DMS 273 treated with DMSO at 0.1 percent for 48 hours (cell line): ENCODE data around the gene EPHB4.
"Not testable (repeated sequence)": the region's sequence is repeated elsewhere in the genome, so short reads cannot be mapped to it uniquely, and the experiment has no call there.

Experiments used
- DNase-seq: peaks from one replicate; lab custom pipeline; 2025; lab: John Stamatoyannopoulos, UW

The EPHB4 gene

DNA sequence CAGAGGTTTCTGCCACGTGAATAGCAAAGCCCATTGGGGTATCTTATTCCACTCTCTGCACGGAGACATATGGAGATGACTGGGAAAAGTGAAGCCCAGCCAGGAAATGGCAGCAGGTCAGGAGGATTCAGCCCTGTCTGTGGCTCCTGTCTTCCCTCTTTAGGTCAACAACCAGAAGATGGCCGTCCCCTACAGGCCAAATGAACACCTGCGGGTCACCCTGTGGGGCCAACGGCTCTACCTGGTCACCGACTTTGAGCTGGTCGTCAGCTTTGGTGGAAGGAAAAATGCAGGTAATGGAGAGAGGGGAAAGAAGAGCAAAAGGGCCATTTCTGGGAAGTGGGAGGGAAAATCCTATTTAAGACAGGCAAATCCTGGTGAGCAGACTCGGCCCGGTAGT lies 38.3 kb downstream of the EPHB4 start:
- no peak for DNase-seq

- no peak for DNase-seq
Observed at GRCh38 chr7:100786323-100786722, 41.0 kb downstream of the EPHB4 start.

GRCh38 chr7:100785878-100786277 lies 41.4 kb downstream of the EPHB4 start:
- DNase-seq: no peak

- DNase-seq: no peak
Observed at GRCh38 chr7:100783804-100784203, 43.5 kb downstream of the EPHB4 start.

DNA sequence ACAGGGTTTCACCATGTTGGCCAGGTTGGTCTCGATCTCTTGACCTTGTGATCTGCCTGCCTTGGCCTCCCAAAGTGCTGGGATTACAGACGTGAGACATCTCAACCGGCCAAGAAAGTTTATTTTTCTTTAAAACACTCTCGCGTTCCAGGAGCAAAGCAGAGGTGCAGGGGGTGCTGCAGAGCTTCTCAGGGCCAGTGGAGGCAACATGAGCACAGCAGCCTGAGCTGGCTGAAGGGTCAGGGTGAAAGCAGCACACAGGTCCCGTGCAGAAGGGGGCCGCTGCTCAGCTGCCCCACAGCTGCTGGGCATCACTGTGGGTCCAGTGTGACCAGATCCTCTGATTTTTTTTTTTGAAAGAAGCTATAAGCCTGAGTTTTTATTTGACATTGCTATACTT lies 46.1 kb downstream of the EPHB4 start:
- DNase-seq: no peak

DNA sequence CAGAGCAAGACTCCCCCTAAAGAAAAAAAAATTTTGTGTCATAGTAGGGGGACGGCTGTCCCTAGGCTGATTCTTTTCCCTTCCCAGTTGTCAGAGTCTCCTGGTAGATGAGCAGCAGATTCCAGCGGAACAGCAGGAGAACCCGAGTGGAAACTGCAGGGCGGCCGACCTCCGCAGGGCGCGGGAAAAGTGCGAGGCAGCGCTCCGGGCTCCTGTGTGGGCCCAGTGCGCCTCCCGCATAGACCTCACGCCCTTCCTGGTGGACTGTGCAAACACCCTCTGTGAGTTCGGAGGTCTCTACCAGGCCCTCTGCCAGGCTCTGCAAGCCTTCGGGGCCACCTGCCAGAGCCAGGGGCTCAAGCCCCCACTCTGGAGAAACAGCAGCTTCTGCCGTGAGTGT lies 48.0 kb downstream of the EPHB4 start:
- no peak for DNase-seq

DNA sequence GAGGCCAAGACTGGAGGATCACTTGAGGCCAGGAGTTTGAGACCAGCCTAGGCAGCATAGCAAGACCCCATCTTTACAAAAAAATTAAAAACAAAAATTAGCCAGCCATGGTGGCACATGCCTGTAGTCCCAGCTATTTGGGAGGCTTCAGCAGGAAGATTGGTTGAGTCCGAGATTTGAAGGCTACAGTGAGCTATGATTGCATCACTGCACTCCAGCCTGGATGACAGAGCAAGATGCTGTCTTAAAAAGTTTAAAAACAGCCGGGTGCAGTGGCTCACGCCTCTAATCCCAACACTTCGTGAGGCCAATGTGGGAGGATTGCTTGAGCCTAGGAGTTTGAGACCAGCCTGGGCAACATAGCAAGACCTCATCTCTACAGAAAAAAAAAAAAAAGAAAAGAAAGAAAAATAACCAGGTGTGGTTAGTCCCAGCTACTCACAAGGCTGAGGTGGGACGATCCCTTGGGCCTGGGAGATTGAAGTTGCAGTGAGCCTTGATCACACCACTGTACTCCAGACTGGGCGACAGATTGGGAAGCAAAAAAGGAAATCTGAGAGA lies 49.2 kb downstream of the EPHB4 start:
- DNase-seq: no peak

GRCh38 chr7:100773491-100773890 lies 53.8 kb downstream of the EPHB4 start:
- DNase-seq: no peak

- no peak for DNase-seq
Observed at GRCh38 chr7:100768784-100769183, 58.5 kb downstream of the EPHB4 start.

- no peak for DNase-seq
Observed at GRCh38 chr7:100765250-100765649, 62.1 kb downstream of the EPHB4 start.

GRCh38 chr7:100764841-100765240 lies 62.5 kb downstream of the EPHB4 start:
- DNase-seq: no peak

GRCh38 chr7:100763556-100764140 lies 63.7 kb downstream of the EPHB4 start:
- no peak for DNase-seq

- DNase-seq: not testable (repeated sequence)
Observed at GRCh38 chr7:100762841-100763240, 64.5 kb downstream of the EPHB4 start.

GRCh38 chr7:100759357-100760171 lies 67.8 kb downstream of the EPHB4 start:
- DNase-seq: no peak

DNA sequence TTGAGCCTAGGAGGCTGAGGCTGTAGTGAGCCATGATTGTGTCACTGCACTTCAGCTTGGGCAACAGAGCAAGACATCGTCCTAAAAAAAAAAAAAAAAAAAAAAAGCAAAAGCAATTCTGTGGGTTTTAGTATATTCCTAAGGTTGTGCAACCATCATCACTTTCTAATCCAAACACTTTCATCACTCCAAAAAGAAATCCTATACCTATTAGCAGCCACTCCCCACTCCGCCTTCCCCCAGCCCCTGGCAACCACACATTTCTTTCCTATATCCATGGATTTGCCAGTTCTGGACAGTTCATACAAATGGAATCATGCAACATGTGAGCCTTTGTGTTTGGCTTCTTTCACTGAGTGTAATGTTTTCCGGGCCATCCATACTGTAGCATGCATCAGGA lies 73.6 kb downstream of the EPHB4 start:
- DNase-seq: no peak

GRCh38 chr7:100752994-100753393 lies 74.3 kb downstream of the EPHB4 start:
- DNase-seq: no peak
